Keratinocyte (primary cell): ENCODE measurements around the gene RCE1.

Source experiments
- CTCF ChIP-seq, 3 experiments: IDR thresholded peaks in 1 of 3; conservative IDR thresholded peaks in 1 of 3; optimal IDR thresholded peaks in 1 of 3; 2 replicates in 2 of 3; 3 replicates in 1 of 3; pipeline versions ENCODE3 to v1.5.1; 2011; ENCODE audit warnings: low read length in 3 of 3, mild to moderate bottlenecking in 3 of 3, moderate library complexity in 2 of 3, control low read depth in 1 of 3, inconsistent platforms in 1 of 3; ENCODE audit not compliant: insufficient read depth in 2 of 3; ENCODE audit errors: extremely low read depth in 1 of 3
- EZH2 ChIP-seq: IDR thresholded peaks from one replicate; pipeline ENCODE4 v1.6.1; 2012; ENCODE audit warnings: inconsistent platforms, mild to moderate bottlenecking, low read length, moderate library complexity

GRCh38 chr11:66858186-66858938, 15.1 kb downstream of the RCE1 start:
- TF ChIP-seq CTCF (optimal IDR thresholded peaks at IDR 0.05 in 1 of 3, IDR thresholded peaks at IDR 0.05 in 1 of 3, conservative IDR thresholded peaks at IDR 0.05 in 1 of 3; ENCODE audit: extremely low read depth in 1 of 3, insufficient read depth in 2 of 3, low read length in 3 of 3) (no peak), EZH2 (no peak)
